ENCODE measurements around the gene THG1L. TPM values are rescaled to one million over a fixed set of nuclear protein-coding genes. Genes with fewer than 3 reads are reported as not detected.

THG1L gene
- total RNA-seq, 2 experiments from 2014 or later: 29.9 to 30.6 TPM

DNA sequence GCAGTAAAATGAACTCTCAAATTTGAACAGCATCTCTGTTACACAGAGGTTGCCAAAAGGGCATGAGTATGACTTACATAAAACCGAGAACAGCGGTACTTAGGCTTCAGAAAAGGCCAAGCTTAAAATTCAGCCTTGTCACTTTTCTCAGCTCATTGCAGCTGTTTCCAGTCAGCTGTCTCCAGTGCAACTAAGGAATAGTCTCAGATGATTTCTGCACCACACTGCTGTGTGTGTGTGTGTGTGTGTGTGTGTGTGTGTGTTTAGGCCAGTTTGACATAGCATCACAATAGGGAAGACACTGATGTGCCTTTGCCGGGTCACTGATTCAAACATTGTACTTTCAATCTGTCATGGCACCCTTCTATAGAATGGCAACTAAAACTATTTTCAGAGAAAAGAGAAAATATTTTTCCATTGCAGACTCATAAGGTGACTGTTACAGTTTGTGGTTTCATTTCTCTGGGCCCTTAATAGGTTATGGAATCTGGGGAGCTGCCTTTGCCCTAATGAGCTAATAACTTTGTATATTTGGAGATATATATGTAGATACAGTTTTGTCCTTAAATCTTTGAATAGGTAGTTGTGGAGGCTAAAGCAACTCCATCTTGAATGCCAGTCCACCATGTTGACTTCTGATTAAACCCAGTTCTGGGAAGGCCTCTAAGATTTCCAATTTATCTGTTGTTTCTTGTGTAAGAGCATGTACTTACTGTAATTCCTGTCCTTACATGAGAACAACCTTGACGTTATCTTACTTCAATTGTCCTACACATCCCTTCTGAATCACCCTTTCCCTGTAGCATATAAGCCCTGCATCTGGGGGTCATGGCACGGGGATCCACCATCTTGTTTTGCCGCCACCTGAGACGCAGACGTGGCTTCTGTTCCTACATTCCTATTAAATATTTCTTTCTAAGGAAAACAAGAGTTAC, 16.8 kb downstream of the THG1L start:
- POLR2A ChIA-PET: interaction anchor here (0.6 kb wide), 1 partner anchor 395 kb away, joined by 5 read pairs; no protein-coding TSS in a partner anchor
- CTCF ChIA-PET: interaction anchor here (0.8 kb wide), 1 partner anchor 398 kb away, joined by 3 read pairs; no protein-coding TSS in a partner anchor

DNA sequence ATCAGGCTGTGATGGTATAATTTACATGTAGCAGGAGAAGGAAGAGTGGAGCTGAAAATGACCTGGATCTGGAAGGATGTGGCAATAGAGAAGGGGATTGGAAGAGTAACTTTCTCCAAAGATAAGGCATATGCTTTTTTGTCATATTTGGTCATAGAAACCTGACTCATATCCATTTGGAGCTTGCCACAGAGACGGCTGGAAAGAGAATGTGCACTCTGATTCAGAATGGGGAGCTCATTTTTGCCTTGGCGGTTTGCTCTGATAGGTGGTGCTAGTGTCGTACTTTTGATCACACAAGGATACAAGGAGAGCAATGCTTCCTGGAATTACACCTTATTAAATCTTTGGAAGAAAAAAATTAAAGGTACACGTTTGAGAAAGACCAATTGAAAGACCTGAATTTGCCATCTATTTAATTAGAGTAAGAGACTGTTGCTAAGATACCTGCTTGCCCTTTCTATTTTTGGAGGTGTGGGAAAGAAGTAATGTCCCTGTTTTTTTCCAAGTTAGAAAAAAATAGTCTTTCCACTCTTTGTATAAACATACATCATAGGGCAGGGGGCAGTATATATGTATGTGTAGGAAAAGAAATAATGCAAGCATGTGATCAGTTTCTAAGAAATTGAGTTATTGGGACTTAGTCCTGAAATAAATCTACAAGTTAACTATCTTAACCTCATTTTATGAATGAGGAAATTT, 17.7 kb downstream of the THG1L start:
- ChIA-PET CTCF (interaction anchor here (0.6 kb wide), 1 partner anchor 301 kb away, joined by 3 read pairs; no protein-coding TSS in a partner anchor), POLR2A (interaction anchor here (0.8 kb wide), 1 partner anchor 397 kb away, joined by 3 read pairs; no protein-coding TSS in a partner anchor)

DNA sequence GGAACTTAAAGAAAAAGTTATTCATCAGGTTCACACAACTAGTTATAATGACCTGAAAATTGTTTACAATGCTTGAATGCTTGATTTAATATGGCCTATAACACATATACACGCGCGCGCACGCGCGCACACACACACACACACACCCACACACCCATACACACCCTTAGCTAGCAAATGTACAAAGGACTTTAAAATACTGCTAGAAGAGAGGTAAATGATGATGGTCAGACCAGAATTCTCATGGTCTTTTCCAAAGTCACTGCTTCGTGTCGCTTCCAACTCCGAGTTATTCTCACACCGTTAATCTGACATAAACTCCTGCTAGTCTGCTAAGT, 18.2 kb downstream of the THG1L start:
- ChIA-PET CTCF (no interaction called here), POLR2A (interaction anchor here (0.8 kb wide), 1 partner anchor 398 kb away, joined by 3 read pairs; no protein-coding TSS in a partner anchor)

DNA sequence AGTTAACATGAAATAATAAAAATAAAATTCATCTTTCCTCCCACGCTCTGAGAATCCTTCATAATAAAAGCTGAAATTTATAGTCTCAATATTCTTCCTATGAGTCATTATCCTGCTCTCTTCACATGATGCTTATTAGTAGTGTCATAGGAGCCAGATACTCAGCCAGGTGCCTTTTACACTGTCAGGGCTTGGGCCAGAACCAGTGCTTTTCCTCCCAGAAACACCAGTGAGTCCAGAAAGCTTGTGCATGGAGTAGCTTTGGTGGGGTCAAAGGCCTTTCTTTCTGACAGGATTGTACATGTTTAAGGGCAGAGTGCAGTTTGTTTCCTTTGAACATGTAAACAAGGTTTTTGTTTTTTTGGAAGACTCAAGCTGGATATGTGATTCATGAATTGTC, 19.1 kb downstream of the THG1L start:
- POLR2A ChIA-PET: no interaction called here
- CTCF ChIA-PET: no interaction called here

DNA sequence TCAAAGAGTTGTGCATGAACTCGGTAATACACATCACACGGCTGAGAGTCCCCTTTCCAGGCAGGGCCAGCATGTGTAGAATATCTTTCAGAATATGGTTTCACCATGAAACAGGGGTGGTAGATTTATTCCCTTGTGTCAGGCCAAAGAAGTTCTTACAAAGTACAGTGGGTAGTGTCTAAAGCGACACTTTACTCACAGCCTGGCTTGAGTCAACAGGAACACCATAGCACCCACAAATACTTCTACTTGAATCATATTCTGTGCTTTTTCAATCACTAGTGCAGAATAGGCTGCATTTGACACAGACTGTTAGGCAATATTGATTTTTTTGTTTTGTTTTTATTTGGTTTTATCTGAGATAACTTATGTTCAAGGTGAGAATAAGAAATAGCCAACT, 24.9 kb downstream of the THG1L start:
- ChIA-PET CTCF (no interaction called here), POLR2A (no interaction called here)

DNA sequence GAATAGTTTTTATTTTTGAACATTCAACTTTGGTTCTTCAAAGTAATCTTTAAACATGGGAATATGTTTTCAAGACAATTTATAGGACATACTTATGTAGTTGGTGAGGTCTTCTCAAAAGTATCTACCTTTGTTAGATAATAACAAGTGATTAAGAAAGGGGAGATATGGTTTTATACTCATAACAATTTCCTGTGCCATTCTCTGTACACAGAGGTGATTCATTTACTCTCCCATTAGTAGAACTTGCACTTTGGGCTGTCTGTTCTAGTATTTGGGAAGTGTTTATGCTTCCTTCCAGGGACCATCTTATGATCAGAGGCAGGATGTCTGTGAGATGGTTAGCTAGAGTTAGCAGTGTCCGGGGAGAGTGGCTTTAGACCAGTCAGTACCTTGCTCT, 27.5 kb downstream of the THG1L start:
- ChIA-PET CTCF (no interaction called here), POLR2A (no interaction called here)

DNA sequence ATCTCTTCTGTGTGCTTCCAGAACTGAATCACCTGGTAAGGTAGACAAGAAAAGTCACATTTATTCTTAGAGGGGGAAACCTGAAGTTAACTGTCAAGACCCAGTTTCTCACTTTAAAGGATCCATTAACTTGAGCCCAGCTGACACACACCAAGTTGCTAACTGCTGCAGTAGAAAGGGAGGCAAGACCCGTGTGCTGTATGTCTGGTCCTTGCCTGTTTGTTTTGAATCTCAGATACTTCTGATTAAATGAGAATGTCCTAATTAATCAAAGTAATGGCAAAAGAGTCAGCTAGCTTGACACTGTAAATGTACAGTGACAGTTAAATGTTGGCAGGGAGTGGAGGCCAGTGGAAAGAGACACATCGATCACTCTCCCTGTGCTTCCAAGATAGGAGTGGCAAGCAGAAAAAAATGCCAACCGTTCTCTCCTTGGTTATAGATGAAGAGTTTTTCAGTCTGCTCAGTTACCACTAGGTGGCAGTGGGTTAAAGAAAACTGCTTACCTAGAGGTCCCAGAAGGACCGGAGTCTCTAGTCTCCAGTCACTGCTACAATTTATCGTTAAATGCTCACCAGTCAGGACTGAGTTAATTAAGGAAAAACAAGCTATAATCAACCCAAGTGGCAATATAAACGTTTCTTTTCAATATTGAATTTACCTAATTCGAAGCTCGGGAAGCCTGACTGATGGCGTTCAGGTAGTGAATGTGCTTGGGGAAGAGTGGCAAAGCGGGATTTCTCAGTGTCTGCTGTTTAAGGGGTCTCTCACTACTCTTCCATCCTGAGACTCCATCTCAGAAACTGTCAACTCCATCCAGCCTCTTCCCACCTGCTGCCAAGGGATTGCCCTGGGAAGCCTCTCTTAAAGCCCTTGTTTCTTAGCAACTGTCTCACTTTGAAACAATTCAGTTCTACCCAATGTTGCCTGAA, 30.7 kb downstream of the THG1L start:
- POLR2A ChIA-PET: no interaction called here
- CTCF ChIA-PET: interaction anchor here (0.6 to 2.3 kb wide), 3 partner anchors 90 to 233 kb away, joined by 3 to 8 read pairs (median 5); no protein-coding TSS in a partner anchor

DNA sequence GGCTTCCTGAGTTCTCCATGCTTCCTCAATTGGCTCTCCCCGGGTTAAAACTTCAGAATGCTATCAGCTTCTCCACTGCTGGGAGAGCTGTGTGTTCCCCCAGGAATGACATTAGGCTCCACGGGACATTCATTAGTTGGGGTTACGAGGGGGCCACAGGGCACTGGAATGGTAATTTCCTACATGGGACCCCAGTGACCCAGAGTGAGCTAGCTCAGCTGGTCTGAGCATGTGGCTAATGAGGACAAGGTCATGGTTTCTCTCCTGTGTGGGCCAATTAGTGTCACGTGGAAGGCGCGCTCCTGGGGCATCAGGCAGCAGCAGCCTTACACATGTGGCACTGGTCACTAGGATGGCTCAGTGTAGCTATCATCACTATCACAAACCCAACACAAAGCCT, 33.3 kb downstream of the THG1L start:
- ChIA-PET POLR2A (no interaction called here), CTCF (no interaction called here)

DNA sequence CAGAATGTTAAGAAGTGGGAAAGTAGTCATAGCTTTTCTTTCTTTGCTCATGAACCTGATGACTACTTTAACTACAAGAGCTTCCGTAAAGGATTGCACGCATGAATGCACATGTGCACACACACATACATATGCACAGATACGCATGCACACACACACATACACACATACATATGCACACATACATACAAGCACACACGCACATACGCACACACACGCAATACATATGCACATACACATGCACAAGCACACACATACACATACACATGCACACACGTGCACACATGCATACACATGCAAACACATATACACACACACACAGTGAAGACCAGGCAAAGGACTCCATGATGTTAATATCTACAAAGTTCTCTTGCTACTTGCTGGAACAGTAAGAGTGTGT, 35.2 kb downstream of the THG1L start:
- ChIA-PET CTCF (no interaction called here), POLR2A (no interaction called here)

DNA sequence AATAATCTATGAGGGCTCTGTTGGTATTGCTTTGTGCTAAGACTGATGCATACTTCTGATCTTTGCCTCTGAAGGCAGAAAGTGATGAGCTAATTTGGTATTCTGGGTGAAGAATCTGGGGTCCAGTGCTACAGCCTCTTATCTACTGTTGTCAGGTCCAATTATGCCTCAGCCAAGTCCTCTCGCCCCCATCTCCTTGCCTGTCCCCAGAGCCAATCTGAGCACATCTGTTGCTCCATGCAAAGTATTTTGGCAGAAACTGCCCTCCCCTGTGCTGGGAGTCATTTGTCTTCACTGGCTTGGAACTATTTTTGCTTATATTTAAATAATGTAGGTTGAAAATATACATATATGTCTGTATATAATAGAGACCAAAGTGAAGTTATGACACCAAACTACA, 35.7 kb downstream of the THG1L start:
- POLR2A ChIA-PET: no interaction called here
- CTCF ChIA-PET: no interaction called here

DNA sequence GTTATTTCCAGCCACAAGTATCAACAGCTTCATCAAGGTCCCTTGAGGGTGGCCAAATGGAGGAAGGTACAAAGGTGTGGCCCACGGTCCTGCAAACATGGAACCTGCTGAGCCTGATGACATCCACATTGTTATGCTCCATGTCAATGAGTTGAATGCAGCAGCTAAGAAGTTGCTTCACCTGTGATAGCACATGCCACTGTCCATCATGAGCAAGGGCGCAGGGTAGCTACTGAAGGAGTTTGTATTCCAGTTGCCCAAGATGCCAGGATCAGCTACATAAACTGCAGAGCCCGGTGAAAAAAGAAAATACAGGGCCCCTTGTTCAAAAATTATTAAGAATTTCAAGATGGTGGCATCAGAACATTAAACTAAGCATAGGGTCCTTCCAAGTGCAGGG, 36.5 kb downstream of the THG1L start:
- CTCF ChIA-PET: no interaction called here
- POLR2A ChIA-PET: no interaction called here

DNA sequence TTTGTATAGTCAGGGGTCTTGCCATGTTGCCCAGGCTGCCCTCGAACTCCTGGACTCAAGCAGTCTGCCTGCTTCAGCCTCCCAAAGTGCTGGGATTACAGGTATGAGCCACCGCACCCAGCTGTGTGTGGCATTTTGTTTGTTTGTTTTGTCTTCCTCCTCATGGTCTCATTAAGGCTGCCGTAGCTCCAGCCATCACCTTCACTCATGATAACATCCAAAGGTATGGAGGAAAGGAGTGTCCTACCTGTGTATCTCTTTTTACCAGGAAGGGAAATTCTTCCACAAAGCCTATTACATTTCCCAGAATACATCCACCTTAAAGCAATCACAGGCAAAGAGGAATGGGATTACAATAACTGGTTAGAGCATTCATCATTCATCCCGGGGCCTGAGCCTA, 39.4 kb downstream of the THG1L start:
- POLR2A ChIA-PET: no interaction called here

DNA sequence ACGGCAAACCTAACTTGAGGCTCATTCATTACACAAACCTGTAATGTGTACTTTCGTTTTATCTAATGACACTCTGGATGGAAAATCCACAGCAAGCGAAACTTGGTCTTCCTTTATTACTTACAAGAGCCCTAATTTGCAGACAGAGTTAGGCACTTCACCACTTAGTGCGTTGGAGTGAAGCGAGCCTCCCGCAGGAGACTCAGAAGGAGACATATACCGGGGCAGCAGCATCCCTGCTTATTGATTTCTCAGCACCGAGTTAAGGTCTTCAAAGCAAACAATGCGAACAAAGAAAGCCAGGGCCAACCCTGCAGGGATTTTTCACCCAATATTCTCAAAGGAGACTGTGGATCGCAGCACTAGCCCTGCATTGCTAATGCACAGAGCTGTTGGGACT, 40.9 kb downstream of the THG1L start:
- ChIA-PET CTCF (interaction anchor here (0.7 kb wide), 1 partner anchor 104 kb away, joined by 3 read pairs; no protein-coding TSS in a partner anchor), POLR2A (no interaction called here)

More for the DNA sequence above, 39.4 kb downstream of the THG1L start:
- CTCF ChIA-PET: no interaction called here

DNA sequence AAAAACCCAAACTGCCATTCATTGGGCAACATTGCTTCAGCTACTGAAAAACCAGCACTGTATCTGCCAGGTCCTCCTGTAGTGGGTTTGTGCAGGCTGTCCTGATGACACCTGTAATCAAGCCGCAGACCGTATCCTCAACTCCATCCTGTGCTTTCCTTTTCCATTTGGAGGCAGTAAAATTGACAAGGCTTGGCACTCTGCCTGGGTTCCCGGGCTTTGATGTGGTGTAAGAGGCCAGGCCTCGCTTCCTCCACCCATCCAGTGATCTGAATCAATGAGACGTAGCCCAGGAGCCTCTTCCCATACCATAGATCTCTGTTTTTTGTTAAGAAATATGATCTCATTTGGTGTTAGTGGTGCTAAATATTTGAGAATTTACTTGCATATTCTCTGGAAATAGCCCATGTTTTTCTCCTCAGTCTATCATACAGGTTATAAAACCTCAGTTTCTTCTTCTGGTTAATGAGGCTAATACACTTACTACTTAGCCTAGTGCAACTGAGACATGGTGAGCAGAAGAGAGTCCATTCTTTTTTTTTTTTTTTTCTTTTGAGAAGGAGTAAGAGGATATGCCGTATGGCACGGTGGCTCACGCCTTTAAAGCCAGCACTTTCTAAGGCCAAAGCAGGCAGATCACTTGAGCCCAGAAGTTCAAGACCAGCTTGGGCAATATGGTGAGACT, 47.0 kb downstream of the THG1L start:
- ChIA-PET CTCF (interaction anchor here (0.7 kb wide), 2 partner anchors 33 to 670 kb away, joined by 3 read pairs; no protein-coding TSS in a partner anchor), POLR2A (no interaction called here)

DNA sequence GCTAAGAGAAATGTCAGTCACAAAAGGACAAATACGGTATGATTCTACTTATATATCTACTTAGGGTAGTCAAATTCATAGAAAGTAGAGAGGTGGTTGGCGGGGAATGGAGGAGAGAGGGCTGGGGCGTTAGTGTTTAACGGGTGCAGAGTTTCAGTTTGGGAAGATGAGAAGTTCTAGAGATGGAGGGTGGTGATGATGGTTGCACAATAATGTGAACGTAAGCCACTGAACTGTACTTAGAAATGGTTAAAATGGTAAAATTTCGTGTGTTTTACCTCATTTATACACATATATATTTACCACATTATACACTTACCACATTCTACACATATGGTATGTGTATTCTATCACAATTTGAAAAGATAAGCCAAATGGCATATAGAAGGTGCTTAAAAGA, 48.0 kb downstream of the THG1L start:
- CTCF ChIA-PET: interaction anchor here (0.7 kb wide), 2 partner anchors 34 to 671 kb away, joined by 3 read pairs; no protein-coding TSS in a partner anchor
- POLR2A ChIA-PET: no interaction called here

DNA sequence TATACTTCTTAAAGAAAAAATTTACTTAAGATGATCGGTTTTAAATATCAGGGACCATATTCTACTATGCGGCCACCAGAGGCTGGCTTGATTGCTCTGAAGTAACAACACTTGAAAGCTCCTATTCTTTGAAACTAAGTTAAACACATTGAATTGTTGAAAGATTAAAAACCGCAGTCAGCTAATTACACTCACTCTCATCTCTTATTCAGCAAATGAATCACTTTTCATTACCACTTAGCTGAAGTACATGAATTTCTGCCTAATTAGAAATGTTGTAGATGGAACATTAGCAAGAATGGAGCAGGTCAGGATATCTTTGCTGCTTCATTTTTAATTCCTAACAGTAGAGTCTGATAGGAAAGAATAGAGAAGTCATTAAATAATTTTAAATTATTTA, 54.6 kb downstream of the THG1L start:
- CTCF ChIA-PET: no interaction called here
- POLR2A ChIA-PET: no interaction called here

Measured in activated CD8-positive, alpha-beta memory T cell treated with anti-CD3 and anti-CD28 coated beads for 36 hours (primary cell).